ENCODE results near the gene TGFBR2. TPM values are rescaled to one million over a fixed set of nuclear protein-coding genes. Genes with fewer than 3 reads are reported as not detected.

Gene TGFBR2
- total and polyA plus RNA-seq, 10 of the 15 experiments (the other 5 are each of a cell fraction or from before 2014, with no cell fraction given), result 0.02 to 0.98 (median 0.18) TPM; not detected in 1

- no peak for TF ChIP-seq PRDM15 (CRISPR knock-in tag; IDR thresholded peaks at IDR 0.05)
- TF ChIP-seq ZSCAN29 (IDR thresholded peaks at IDR 0.05), result no peak
Measured at GRCh38 chr3:30614943-30615342, 8.5 kb downstream of the TGFBR2 start (continued).

GRCh38 chr3:30615615-30616346 is 9.4 kb downstream of the TGFBR2 start:
- H3K27ac ChIP-seq (ENCODE audit: control insufficient read depth, insufficient read depth), result no peak overlapping the region
- ChIA-PET SMC1A (ENCODE audit: uncharacterized antibody, unreplicated experiment) (interaction anchor here (0.7 to 1.0 kb wide), 2 partner anchors 9 to 62 kb away, joined by 3 read pairs; no protein-coding TSS in a partner anchor), RAD21 (ENCODE audit: unreplicated experiment) (no interaction called here), POLR2A (no interaction called here), CTCF (interaction anchor here (0.8 to 1.5 kb wide), 2 partner anchors 13 to 178 kb away, joined by 3 to 4 read pairs; no protein-coding TSS in a partner anchor)
- H3K9ac ChIP-seq (ENCODE audit: control insufficient read depth, insufficient read depth, low read length), result no peak overlapping the region
- FAIRE-seq, result no peak
- intact Hi-C loops (cut with micrococcal nuclease; ENCODE audit: unreplicated experiment), result no loop called here
- H3K36me3 ChIP-seq (ENCODE audit: control insufficient read depth in 2 of 2, insufficient read depth in 2 of 2, low read length in 1 of 2), result no peaks in the 10 kb centered on the region
- in situ Hi-C loops (cut with MboI), result no loop called here
- no peak for ATAC-seq
- no peak for DNase-seq (ENCODE audit: low read depth, low spot score)
- no peaks in the 10 kb centered on the region for H4K20me1 ChIP-seq (ENCODE audit: control insufficient read depth, insufficient read depth)
- H3K4me2 ChIP-seq (ENCODE audit: control insufficient read depth, insufficient read depth), result no peak overlapping the region
- 11% methylated on average over 3 of the region's 3 CpGs for WGBS (ENCODE audit: insufficient coverage, insufficient replicate concordance, low lambda C conversion rate, missing lambda C conversion rate)
- BruUV-seq (replicated peaks), result no TSS peak
- H3K79me2 ChIP-seq (ENCODE audit: control insufficient read depth, insufficient read depth, low read length), result no peaks in the 10 kb centered on the region
- H2AFZ ChIP-seq (ENCODE audit: control insufficient read depth, low read depth, low read length), result no peak overlapping the region
- no peaks in the 10 kb centered on the region for H3K4me1 ChIP-seq (ENCODE audit: control insufficient read depth, insufficient read depth, low read length)
- H3K27me3 ChIP-seq (replicated peaks in 1 of 2; ENCODE audit: control insufficient read depth in 2 of 2, insufficient read depth in 2 of 2, low read length in 1 of 2), result peaks cover 0 to 4% of the 10 kb centered on the region in 2 experiments; a peak in 3 of 4 replicates
- TF ChIP-seq PML (IDR thresholded peaks at IDR 0.05; ENCODE audit: low read length), result no peak
- TF ChIP-seq ZNF622 (IDR thresholded peaks at IDR 0.05), result no peak
- TF ChIP-seq EED (IDR thresholded peaks at IDR 0.05; ENCODE audit: low read depth), result no peak
- TF ChIP-seq PAX5 (IDR thresholded peaks at IDR 0.05; ENCODE audit: borderline replicate concordance, low read depth, low read length), result no peak
- TF ChIP-seq DPF2 (IDR thresholded peaks at IDR 0.05), result no peak
- no peak for TF ChIP-seq FOS (IDR thresholded peaks at IDR 0.05; ENCODE audit: borderline replicate concordance, extremely low read depth, insufficient read length)
- TF ChIP-seq HDAC6 (IDR thresholded peaks at IDR 0.05; ENCODE audit: unreplicated experiment), result no peak
- H3K9me3 ChIP-seq (replicated peaks; ENCODE audit: control insufficient read depth, insufficient read depth, low read length), result no peaks in the 10 kb centered on the region
- H3K4me3 ChIP-seq, result no peak overlapping the region
